ENCODE results near the gene OPTN.

Gene OPTN

GRCh38 chr10:13182424-13182823, 82.5 kb downstream of the OPTN start:
- H3F3A ChIP-seq (ENCODE audit: insufficient read depth, low read length), result no peaks in the 10 kb centered on the region
- H3K4me3 ChIP-seq (ENCODE audit: low read depth, low read length, poor library complexity, severe bottlenecking), result no peak overlapping the region
- TF ChIP-seq CTCF (IDR thresholded peaks at IDR 0.05; ENCODE audit: low read length), result no peak
- TF ChIP-seq EZH2 (IDR thresholded peaks at IDR 0.05; ENCODE audit: borderline replicate concordance, low read length), result no peak
- H3K9ac ChIP-seq (ENCODE audit: low read length), result no peak overlapping the region
- no peaks in the 10 kb centered on the region for H3K9me3 ChIP-seq (ENCODE audit: low read length)
- peaks cover 97% of the 10 kb centered on the region for H3K36me3 ChIP-seq (ENCODE audit: insufficient read depth, low read length)
- H3K79me2 ChIP-seq (ENCODE audit: insufficient read depth, low read length), result no peaks in the 10 kb centered on the region
- no peaks in the 10 kb centered on the region for H4K20me1 ChIP-seq (ENCODE audit: insufficient read depth, low read length)
- H3K27me3 ChIP-seq (ENCODE audit: insufficient read depth, low read length), result no peaks in the 10 kb centered on the region
- no peak overlapping the region for H3K4me2 ChIP-seq (ENCODE audit: low read length)
- no peak overlapping the region for H3K27ac ChIP-seq (ENCODE audit: low read depth, low read length, poor library complexity, severe bottlenecking)
- H3K4me1 ChIP-seq (ENCODE audit: insufficient read depth, low read length, severe bottlenecking), result no peaks in the 10 kb centered on the region
- no peaks in the 10 kb centered on the region for H3K9me2 ChIP-seq (ENCODE audit: low read depth, low read length)
- H2AFZ ChIP-seq (ENCODE audit: low read length), result no peak overlapping the region

- no peaks in the 10 kb centered on the region for H3K27me3 ChIP-seq (ENCODE audit: insufficient read depth, low read length)
- H3K9me2 ChIP-seq (ENCODE audit: low read depth, low read length), result no peaks in the 10 kb centered on the region
- H2AFZ ChIP-seq (ENCODE audit: low read length), result no peak overlapping the region
- H3K4me1 ChIP-seq (ENCODE audit: insufficient read depth, low read length, severe bottlenecking), result no peaks in the 10 kb centered on the region
- H3K79me2 ChIP-seq (ENCODE audit: insufficient read depth, low read length), result no peaks in the 10 kb centered on the region
- no peak overlapping the region for H3K9ac ChIP-seq (ENCODE audit: low read length)
- no peaks in the 10 kb centered on the region for H3K9me3 ChIP-seq (ENCODE audit: low read length)
- H3K4me3 ChIP-seq (ENCODE audit: low read depth, low read length, poor library complexity, severe bottlenecking), result no peak overlapping the region
- H3F3A ChIP-seq (ENCODE audit: insufficient read depth, low read length), result no peaks in the 10 kb centered on the region
- no peak for TF ChIP-seq EZH2 (IDR thresholded peaks at IDR 0.05; ENCODE audit: borderline replicate concordance, low read length)
- TF ChIP-seq CTCF (IDR thresholded peaks at IDR 0.05; ENCODE audit: low read length), result no peak
- H3K4me2 ChIP-seq (ENCODE audit: low read length), result no peak overlapping the region
- H3K27ac ChIP-seq (ENCODE audit: low read depth, low read length, poor library complexity, severe bottlenecking), result no peak overlapping the region
- no peaks in the 10 kb centered on the region for H4K20me1 ChIP-seq (ENCODE audit: insufficient read depth, low read length)
- peaks cover 93% of the 10 kb centered on the region for H3K36me3 ChIP-seq (ENCODE audit: insufficient read depth, low read length)
These were observed 83.7 kb downstream of the OPTN start for GRCh38 chr10:13183625-13184024.

GRCh38 chr10:13184276-13184675, 84.3 kb downstream of the OPTN start:
- Histone ChIP-seq H2AFZ (ENCODE audit: low read length) (no peak overlapping the region), H4K20me1 (ENCODE audit: insufficient read depth, low read length) (no peaks in the 10 kb centered on the region), H3F3A (ENCODE audit: insufficient read depth, low read length) (no peaks in the 10 kb centered on the region), H3K9me3 (ENCODE audit: low read length) (no peaks in the 10 kb centered on the region), H3K27me3 (ENCODE audit: insufficient read depth, low read length) (no peaks in the 10 kb centered on the region), H3K79me2 (ENCODE audit: insufficient read depth, low read length) (no peaks in the 10 kb centered on the region), H3K4me2 (ENCODE audit: low read length) (no peak overlapping the region), H3K9me2 (ENCODE audit: low read depth, low read length) (no peaks in the 10 kb centered on the region), H3K27ac (ENCODE audit: low read depth, low read length, poor library complexity, severe bottlenecking) (no peak overlapping the region), H3K36me3 (ENCODE audit: insufficient read depth, low read length) (peaks cover 90% of the 10 kb centered on the region), H3K4me1 (ENCODE audit: insufficient read depth, low read length, severe bottlenecking) (no peaks in the 10 kb centered on the region), H3K9ac (ENCODE audit: low read length) (no peak overlapping the region), H3K4me3 (ENCODE audit: low read depth, low read length, poor library complexity, severe bottlenecking) (no peak overlapping the region)
- TF ChIP-seq EZH2 (IDR thresholded peaks at IDR 0.05; ENCODE audit: borderline replicate concordance, low read length) (no peak), CTCF (IDR thresholded peaks at IDR 0.05; ENCODE audit: low read length) (no peak)

Measured in OCI-LY1 (cell line).